Measurements from ENCODE around the gene ARL14. TPM values are rescaled to one million over a fixed set of nuclear protein-coding genes. Genes with fewer than 3 reads are reported as not detected.

ARL14 gene
- total RNA-seq, 1 donor from 2014 or later: 0.16 TPM

- H3K27ac ChIP-seq (ENCODE audit: low read depth, low read length): no peak overlapping the region
- peaks cover 3% of the 10 kb centered on the region for H3K4me1 Mint-ChIP-seq (ENCODE audit: low read depth, unreplicated experiment)
Observed at GRCh38 chr3:160725338-160725737, 48.4 kb downstream of the ARL14 start.

More at GRCh38 chr3:160725338-160725737, 48.4 kb downstream of the ARL14 start:
- H3K4me1 ChIP-seq (ENCODE audit: insufficient read depth, low read length): no peaks in the 10 kb centered on the region
- H2AFZ ChIP-seq (ENCODE audit: low read depth, low read length): no peak overlapping the region
- no peaks in the 10 kb centered on the region for H3K36me3 ChIP-seq (ENCODE audit: insufficient read depth, low read length)
- H3K27ac Mint-ChIP-seq (ENCODE audit: unreplicated experiment): peak overlapping the region; percentile 67
- FAIRE-seq (no peak), DNase-seq (ENCODE audit: low read depth) (no peak)
- H3K27me3 ChIP-seq (ENCODE audit: insufficient read depth, low read length): no peaks in the 10 kb centered on the region
- H3K27me3 Mint-ChIP-seq (ENCODE audit: low read depth, unreplicated experiment): peaks cover 2% of the 10 kb centered on the region
- H3K9ac ChIP-seq (ENCODE audit: low read length): no peak overlapping the region
- H4K20me1 ChIP-seq (ENCODE audit: insufficient read depth, low read length): no peaks in the 10 kb centered on the region
- H3K4me3 ChIP-seq (ENCODE audit: insufficient read depth, low read depth, low read length): no peak overlapping the region
- TF ChIP-seq EZH2 (IDR thresholded peaks at IDR 0.05; ENCODE audit: insufficient read depth, low read length) (no peak), CTCF (IDR thresholded peaks at IDR 0.05; ENCODE audit: insufficient read depth, low read depth, low read length) (no peak)
- H3K4me3 Mint-ChIP-seq (ENCODE audit: unreplicated experiment): no peak overlapping the region
- H3K4me2 ChIP-seq (ENCODE audit: low read length): no peak overlapping the region
- no peaks in the 10 kb centered on the region for H3K79me2 ChIP-seq (ENCODE audit: insufficient read depth, low read length)
- H3K36me3 Mint-ChIP-seq (ENCODE audit: low read depth, unreplicated experiment): no peaks in the 10 kb centered on the region
- H3K9me3 Mint-ChIP-seq (ENCODE audit: unreplicated experiment): peaks cover 9% of the 10 kb centered on the region
- no peaks in the 10 kb centered on the region for H3K9me3 ChIP-seq (ENCODE audit: insufficient read depth, low read depth, low read length)

Other genes with a start within 250 kb of the ARL14 start
- 15.8 and 20.6 TPM in 2 replicates for gene TRIM59, start 227.4 kb upstream of the ARL14 start, total RNA-seq
- 80.8 and 105 TPM in 2 replicates for gene KPNA4, start 111.6 kb upstream of the ARL14 start, total RNA-seq
- gene PPM1L, start 79.1 kb downstream of the ARL14 start, total RNA-seq: 5.5 and 6.3 TPM in 2 replicates

Data from astrocyte (in vitro differentiated cells and primary cell).